Peyer's patch (tissue), 4 donors: Measurements from ENCODE around the gene SLC12A8. TPM values are rescaled to one million over a fixed set of nuclear protein-coding genes. Genes with fewer than 3 reads are reported as not detected.

ENCODE experiments used
- DNase-seq, 3 donors: peaks; one replicate each; pipeline ENCODE4 v3.0.0-alpha.2; 2017 to 2019
- H3K27ac ChIP-seq, 4 donors: fragments of 200-600 bp; sonication (generic); one replicate each; pipeline ENCODE4 v1.5.1; 2016 to 2019
- H3K27me3 ChIP-seq, 2 donors: fragments of 200-600 bp; sonication (generic); one replicate each; pipeline ENCODE4 v1.5.1; 2019
- H3K36me3 ChIP-seq, 3 donors: fragments of 200-600 bp; sonication (generic); one replicate each; pipeline ENCODE4 v1.5.1; 2016 to 2019
- H3K4me1 ChIP-seq, 4 donors: fragments of 200-600 bp; sonication (generic); one replicate each; pipeline ENCODE4 v1.5.1; 2016 to 2019
- H3K4me3 ChIP-seq, 4 donors: fragments of 200-600 bp; sonication (generic); 1 replicate in 3 of 4; 2 replicates in 1 of 4; pipeline ENCODE4 v1.5.1; 2016 to 2019; ENCODE audit warnings: mild to moderate bottlenecking in 1 of 4
- H3K9me3 ChIP-seq, 4 donors: fragments of 200-600 bp; sonication (generic); one replicate each; pipeline ENCODE4 v1.5.1; 2016 to 2019; ENCODE audit warnings: mild to moderate bottlenecking in 1 of 4
- POLR2A ChIP-seq, 2 donors: fragments of 450-650 bp; IDR thresholded peaks; one replicate each; pipeline ENCODE4 v1.5.1; 2017; ENCODE audit warnings: antibody characterized with exemption in 2 of 2, mild to moderate bottlenecking in 2 of 2, moderate library complexity in 2 of 2
- total RNA-seq, 4 donors: library from RNA; depleted of rRNA; stranded (reverse); fragments of >200 nt; gene quantifications; one replicate each; pipeline ENCODE4 v1.1.0, GENCODE V29; 2016
- TF ChIP-seq, protein P1 (sequence below), 6 experiments: fragments of 450-650 bp in 4 of 6; fragments of 200-600 bp in 2 of 6; sonication (generic) in 1 of 6; IDR thresholded peaks; one replicate each; pipeline ENCODE4 v1.5.1; 2017 to 2019; ENCODE audit warnings: antibody characterized with exemption in 6 of 6, mild to moderate bottlenecking in 3 of 6, moderate library complexity in 1 of 6

SLC12A8 gene
- total RNA-seq, 4 donors from 2014 or later, result 24.2 to 31.4 (median 26.3) TPM

DNA sequence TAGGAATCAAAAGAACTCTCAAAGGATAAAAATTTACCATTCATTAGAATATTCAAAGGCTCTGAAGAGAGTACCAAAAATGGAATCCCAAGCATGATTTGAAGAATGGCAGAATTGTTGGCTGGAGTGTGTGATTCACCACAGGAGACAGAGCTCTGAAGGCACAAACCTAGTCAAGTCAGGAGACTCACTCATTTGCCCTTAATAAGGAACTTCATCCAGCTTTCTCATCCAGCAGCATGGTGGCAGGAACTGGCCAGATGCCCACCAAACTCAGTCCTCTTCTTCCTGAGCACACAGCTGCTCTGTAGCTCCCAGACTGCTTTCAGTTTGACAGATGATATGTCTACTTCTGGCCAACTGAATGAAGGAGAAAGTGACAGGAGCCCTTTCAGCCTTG is 140.2 kb downstream of the SLC12A8 start:
- H3K9me3 ChIP-seq, result no peaks in the 10 kb centered on the region
- no peak overlapping the region for H3K4me3 ChIP-seq
- no peaks in the 10 kb centered on the region for H3K36me3 ChIP-seq
- no peak for DNase-seq
- no peaks in the 10 kb centered on the region for H3K4me1 ChIP-seq
- TF ChIP-seq, protein P1, sequence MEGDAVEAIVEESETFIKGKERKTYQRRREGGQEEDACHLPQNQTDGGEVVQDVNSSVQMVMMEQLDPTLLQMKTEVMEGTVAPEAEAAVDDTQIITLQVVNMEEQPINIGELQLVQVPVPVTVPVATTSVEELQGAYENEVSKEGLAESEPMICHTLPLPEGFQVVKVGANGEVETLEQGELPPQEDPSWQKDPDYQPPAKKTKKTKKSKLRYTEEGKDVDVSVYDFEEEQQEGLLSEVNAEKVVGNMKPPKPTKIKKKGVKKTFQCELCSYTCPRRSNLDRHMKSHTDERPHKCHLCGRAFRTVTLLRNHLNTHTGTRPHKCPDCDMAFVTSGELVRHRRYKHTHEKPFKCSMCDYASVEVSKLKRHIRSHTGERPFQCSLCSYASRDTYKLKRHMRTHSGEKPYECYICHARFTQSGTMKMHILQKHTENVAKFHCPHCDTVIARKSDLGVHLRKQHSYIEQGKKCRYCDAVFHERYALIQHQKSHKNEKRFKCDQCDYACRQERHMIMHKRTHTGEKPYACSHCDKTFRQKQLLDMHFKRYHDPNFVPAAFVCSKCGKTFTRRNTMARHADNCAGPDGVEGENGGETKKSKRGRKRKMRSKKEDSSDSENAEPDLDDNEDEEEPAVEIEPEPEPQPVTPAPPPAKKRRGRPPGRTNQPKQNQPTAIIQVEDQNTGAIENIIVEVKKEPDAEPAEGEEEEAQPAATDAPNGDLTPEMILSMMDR (IDR thresholded peaks at IDR 0.05), result no peak
- no peak for TF ChIP-seq POLR2A (IDR thresholded peaks at IDR 0.05)
- no peaks in the 10 kb centered on the region for H3K27me3 ChIP-seq
- H3K27ac ChIP-seq, result no peak overlapping the region

DNA sequence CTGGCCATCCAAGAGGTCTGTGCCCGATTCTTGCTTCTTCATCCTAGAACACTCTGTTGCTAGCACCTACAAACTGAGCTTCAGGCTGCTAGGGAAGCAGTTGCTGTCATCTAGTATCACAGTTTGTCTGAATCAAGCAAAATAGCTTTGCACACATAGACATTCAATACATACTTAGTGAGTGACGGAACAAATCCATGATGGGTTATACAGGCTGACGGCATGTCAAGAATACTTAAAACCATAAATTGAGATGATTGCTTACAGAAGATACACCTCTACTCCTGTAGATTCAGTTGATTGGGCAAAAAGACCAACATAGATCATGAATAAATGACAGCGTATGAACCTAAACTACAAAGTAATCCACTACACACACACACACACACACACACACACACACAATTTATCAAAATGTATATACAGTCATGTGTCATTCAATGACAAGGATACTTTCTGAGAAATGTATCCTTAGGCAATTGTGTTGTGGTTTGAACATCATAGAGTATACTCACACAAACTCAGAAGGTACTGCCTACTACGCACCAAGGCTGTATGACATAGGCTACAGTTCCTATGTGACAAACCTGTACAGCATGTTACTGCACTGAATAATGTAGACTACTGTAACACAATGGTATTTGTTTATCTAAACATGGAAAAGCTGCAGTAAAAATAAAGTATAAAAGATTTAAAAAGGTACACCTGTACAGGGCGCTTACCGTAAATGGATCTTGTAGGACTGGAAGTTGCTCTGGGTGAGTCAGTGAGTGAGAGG is 142.4 kb downstream of the SLC12A8 start:
- Histone ChIP-seq H3K9me3 (no peaks in the 10 kb centered on the region), H3K36me3 (no peaks in the 10 kb centered on the region), H3K4me1 (no peaks in the 10 kb centered on the region), H3K27me3 (no peaks in the 10 kb centered on the region), H3K27ac (no peak overlapping the region), H3K4me3 (no peak overlapping the region)
- DNase-seq, result no peak
- no peak for TF ChIP-seq POLR2A (IDR thresholded peaks at IDR 0.05)
- TF ChIP-seq, protein P1 (IDR thresholded peaks at IDR 0.05), result no peak

DNA sequence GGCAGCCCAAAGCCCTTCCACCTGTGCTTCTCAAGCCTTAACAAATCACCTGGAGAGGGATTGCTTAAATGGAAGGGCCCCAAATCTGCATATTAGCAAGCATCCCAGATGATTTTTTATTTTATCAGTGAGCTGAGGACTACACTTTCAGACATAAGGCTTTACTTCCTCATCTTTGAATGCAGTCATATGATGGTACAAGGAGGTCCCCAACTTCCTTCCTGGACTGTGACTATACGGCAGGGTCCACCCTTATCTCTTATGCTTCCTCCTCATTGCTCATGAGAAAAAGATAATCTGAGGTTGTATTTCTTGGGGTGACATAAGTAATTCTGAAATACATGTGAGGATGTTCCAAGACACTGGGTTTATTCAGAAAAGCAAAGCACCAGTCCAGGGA is 143.1 kb downstream of the SLC12A8 start:
- no peak overlapping the region for H3K27ac ChIP-seq
- H3K36me3 ChIP-seq, result no peaks in the 10 kb centered on the region
- H3K9me3 ChIP-seq, result no peaks in the 10 kb centered on the region
- no peak for DNase-seq
- TF ChIP-seq POLR2A (IDR thresholded peaks at IDR 0.05), result no peak
- TF ChIP-seq, protein P1 (IDR thresholded peaks at IDR 0.05), result no peak
- H3K27me3 ChIP-seq, result no peaks in the 10 kb centered on the region
- no peak overlapping the region for H3K4me3 ChIP-seq
- no peaks in the 10 kb centered on the region for H3K4me1 ChIP-seq

DNA sequence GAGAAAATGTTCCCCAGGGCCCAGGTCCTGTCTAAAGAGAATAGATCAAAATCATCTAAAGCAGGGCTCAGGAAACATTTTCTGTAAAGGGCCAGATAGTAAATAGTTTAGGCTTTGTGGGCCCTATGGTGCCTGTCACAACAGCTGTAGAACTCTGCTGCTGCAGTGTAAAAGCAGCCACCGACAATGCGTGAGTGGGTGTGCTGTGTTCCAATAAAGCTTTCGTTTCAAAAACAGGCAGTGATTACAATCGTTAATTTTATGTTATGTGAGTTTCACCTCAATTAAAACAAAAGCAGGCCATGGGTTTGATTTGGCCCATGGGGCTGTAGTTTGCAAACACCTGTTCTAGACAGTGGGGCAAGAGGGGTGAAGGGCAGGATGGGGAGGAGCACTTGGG is 144.3 kb downstream of the SLC12A8 start:
- no peaks in the 10 kb centered on the region for H3K36me3 ChIP-seq
- H3K4me3 ChIP-seq, result no peak overlapping the region
- no peak for TF ChIP-seq POLR2A (IDR thresholded peaks at IDR 0.05)
- TF ChIP-seq, protein P1 (IDR thresholded peaks at IDR 0.05), result no peak
- no peaks in the 10 kb centered on the region for H3K27me3 ChIP-seq
- DNase-seq, result no peak
- H3K27ac ChIP-seq, result no peak overlapping the region
- H3K9me3 ChIP-seq, result no peaks in the 10 kb centered on the region
- H3K4me1 ChIP-seq, result peaks cover 0 to 3% (median 0%) of the 10 kb centered on the region in 4 donors

DNA sequence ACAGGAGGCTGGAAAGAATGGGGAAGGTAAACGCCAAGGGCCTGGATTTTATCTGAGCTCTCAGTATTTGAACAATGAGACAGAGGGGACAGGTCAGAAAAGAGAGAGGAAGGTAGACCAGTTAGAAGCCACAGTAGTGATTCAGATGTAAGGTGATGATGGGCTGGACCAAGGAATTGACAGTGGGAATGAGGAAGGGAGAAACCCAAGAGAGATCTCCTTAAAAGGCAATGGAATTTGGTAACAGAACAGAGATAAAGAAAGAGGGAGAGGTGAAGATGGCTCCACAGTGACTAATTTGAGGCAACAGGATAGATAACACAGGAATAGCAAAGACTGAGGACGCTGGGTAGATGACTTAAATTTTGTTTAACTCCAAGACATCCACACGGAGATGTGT is 145.3 kb downstream of the SLC12A8 start:
- Histone ChIP-seq H3K4me3 (no peak overlapping the region), H3K9me3 (no peaks in the 10 kb centered on the region), H3K4me1 (peaks cover 0 to 13% (median 0%) of the 10 kb centered on the region in 4 donors), H3K27ac (no peak overlapping the region), H3K27me3 (no peaks in the 10 kb centered on the region), H3K36me3 (no peaks in the 10 kb centered on the region)
- no peak for DNase-seq
- no peak for TF ChIP-seq POLR2A (IDR thresholded peaks at IDR 0.05)

DNA sequence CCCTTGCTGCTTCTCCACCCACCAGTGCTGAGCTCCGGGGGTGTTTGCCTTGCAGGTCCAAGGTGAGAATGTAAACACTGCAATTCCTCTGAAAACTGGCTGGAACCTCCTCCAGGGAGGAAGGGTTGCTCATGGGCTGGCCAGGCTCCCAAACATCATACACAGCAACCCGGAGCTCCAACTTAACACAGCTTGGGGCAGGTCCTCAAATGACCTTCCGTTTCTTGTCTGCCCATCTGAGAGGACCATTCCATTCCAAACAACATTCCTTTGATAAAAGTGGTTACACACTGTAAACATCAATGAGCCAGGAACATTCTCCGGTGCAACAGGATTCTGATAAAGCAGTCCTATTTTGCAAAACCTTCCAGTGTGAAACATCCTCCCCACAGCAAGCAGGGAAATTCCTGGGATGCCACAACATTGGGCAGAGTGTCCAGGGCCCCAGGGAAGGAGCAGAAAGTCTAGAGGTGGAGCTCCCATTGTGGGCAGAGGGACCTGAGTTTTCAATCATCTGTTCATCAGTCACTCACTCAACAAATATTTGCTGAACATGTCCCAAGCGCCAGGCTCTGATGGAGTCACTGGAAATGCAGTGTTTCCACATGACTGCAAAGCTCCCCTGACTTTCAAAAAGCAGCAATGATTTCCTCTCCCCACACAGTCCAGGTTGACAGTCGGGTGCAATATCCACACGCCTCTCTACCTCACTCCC is 149.5 kb downstream of the SLC12A8 start:
- TF ChIP-seq POLR2A (IDR thresholded peaks at IDR 0.05), result no peak
- TF ChIP-seq, protein P1 (IDR thresholded peaks at IDR 0.05), result no peak
- H3K27ac ChIP-seq, result peak overlapping the region in 1 of 4 donors; percentile 47
- DNase-seq, result no peak
- H3K27me3 ChIP-seq, result no peaks in the 10 kb centered on the region
- no peaks in the 10 kb centered on the region for H3K9me3 ChIP-seq
- peaks cover 0 to 23% (median 0%) of the 10 kb centered on the region in 4 donors for H3K4me1 ChIP-seq
- no peak overlapping the region for H3K4me3 ChIP-seq
- no peaks in the 10 kb centered on the region for H3K36me3 ChIP-seq
